Measurements from ENCODE around the gene MOB2.

Gene MOB2

GRCh38 chr11:1486054-1486825 is at the start of gene MOB2:
Gene MOB2, minus strand, starts transcription at chr11:1486779. Its CDS starts 223 bp downstream, at chr11:1486556.
- DNase-seq = no peak

- no peak for DNase-seq
Observed at GRCh38 chr11:1534682-1535081, 48.1 kb upstream of the MOB2 start.

GRCh38 chr11:1534171-1534570 is 47.6 kb upstream of the MOB2 start:
- DNase-seq = no peak

GRCh38 chr11:1533342-1533725 is 46.8 kb upstream of the MOB2 start:
- no peak for DNase-seq

- no peak for DNase-seq
Observed at GRCh38 chr11:1532606-1533341, 46.2 kb upstream of the MOB2 start.

- DNase-seq = no peak
Observed at GRCh38 chr11:1532014-1532586, 45.5 kb upstream of the MOB2 start.

- DNase-seq = no peak
Observed at GRCh38 chr11:1531449-1532013, 45.0 kb upstream of the MOB2 start.

- no peak for DNase-seq
Observed at GRCh38 chr11:1530686-1531448, 44.3 kb upstream of the MOB2 start.

- no peak for DNase-seq
Observed at GRCh38 chr11:1529774-1530173, 43.2 kb upstream of the MOB2 start.

- DNase-seq = no peak
Observed at GRCh38 chr11:1529286-1529685, 42.7 kb upstream of the MOB2 start.

GRCh38 chr11:1528710-1529109 is 42.1 kb upstream of the MOB2 start:
- DNase-seq = no peak

- DNase-seq = no peak
Observed at GRCh38 chr11:1526785-1527184, 40.2 kb upstream of the MOB2 start.

- no peak for DNase-seq
Observed at GRCh38 chr11:1523779-1524178, 37.2 kb upstream of the MOB2 start.

GRCh38 chr11:1523077-1523476 is 36.5 kb upstream of the MOB2 start:
- DNase-seq = no peak

GRCh38 chr11:1522081-1522424 is 35.5 kb upstream of the MOB2 start:
- DNase-seq = no peak

GRCh38 chr11:1521382-1522080 is 35.0 kb upstream of the MOB2 start:
- DNase-seq = no peak

GRCh38 chr11:1520663-1521267 is 34.2 kb upstream of the MOB2 start:
- DNase-seq = no peak

GRCh38 chr11:1520209-1520662 is 33.7 kb upstream of the MOB2 start:
- no peak for DNase-seq

GRCh38 chr11:1519028-1520010 is 32.7 kb upstream of the MOB2 start:
- no peak for DNase-seq

- no peak for DNase-seq
Observed at GRCh38 chr11:1518301-1518700, 31.7 kb upstream of the MOB2 start.
